Glutamatergic neuron (in vitro differentiated cells): ENCODE results near the gene KHSRP. TPM values are rescaled to one million over a fixed set of nuclear protein-coding genes. Genes with fewer than 3 reads are reported as not detected.

Experiments used
- DNase-seq: peaks from one replicate; pipeline ENCODE4 v3.0.0; 2022
- H3K27ac Mint-ChIP-seq: one replicate; pipeline ENCODE4 v1.8.0; 2020; ENCODE audit warnings: mild to moderate bottlenecking, mixed read lengths, inconsistent platforms; ENCODE audit not compliant: unreplicated experiment
- H3K27me3 Mint-ChIP-seq: one replicate; pipeline ENCODE4 v1.8.0; 2020; ENCODE audit warnings: mild to moderate bottlenecking, moderate library complexity, mixed read lengths, inconsistent platforms; ENCODE audit not compliant: unreplicated experiment
- H3K36me3 Mint-ChIP-seq: one replicate; pipeline ENCODE4 v1.8.0; 2020; ENCODE audit warnings: mild to moderate bottlenecking, mixed read lengths, inconsistent platforms; ENCODE audit not compliant: unreplicated experiment
- H3K4me1 Mint-ChIP-seq: one replicate; pipeline ENCODE4 v1.8.0; 2020; ENCODE audit warnings: mild to moderate bottlenecking, low read depth, mixed read lengths, inconsistent platforms; ENCODE audit not compliant: unreplicated experiment
- H3K4me3 Mint-ChIP-seq: one replicate; pipeline ENCODE4 v1.8.0; 2020; ENCODE audit warnings: mild to moderate bottlenecking, mixed read lengths, inconsistent platforms; ENCODE audit not compliant: unreplicated experiment
- H3K9me3 Mint-ChIP-seq: one replicate; pipeline ENCODE4 v1.8.0; 2020; ENCODE audit warnings: mild to moderate bottlenecking, moderate library complexity, mixed read lengths, inconsistent platforms; ENCODE audit not compliant: unreplicated experiment
- CTCF ChIP-seq: fragments of 200-600 bp; sonication (generic); IDR thresholded peaks from one replicate; pipeline ENCODE4 v1.5.0; 2021; ENCODE audit not compliant: partially characterized antibody, unreplicated experiment
- total RNA-seq: library from RNA; stranded (reverse); fragmentation: NEBNext Ultra II Directional; extraction: Animal tissue kit (Norgen Biotek cat#: 25700); gene quantifications from one replicate; pipeline ENCODE4 v1.2.1, GENCODE V29; 2021; ENCODE audit not compliant: unreplicated experiment

KHSRP gene
- total RNA-seq, 1 donor from 2014 or later, result 318 TPM

- no peak overlapping the region for H3K27ac Mint-ChIP-seq
- peaks cover 2% of the 10 kb centered on the region for H3K4me1 Mint-ChIP-seq
- H3K27me3 Mint-ChIP-seq, result peaks cover 4% of the 10 kb centered on the region
- peaks cover 9% of the 10 kb centered on the region for H3K9me3 Mint-ChIP-seq
- no peak for TF ChIP-seq CTCF
- H3K4me3 Mint-ChIP-seq, result no peak overlapping the region
- DNase-seq, result no peak
- peaks cover 3% of the 10 kb centered on the region for H3K36me3 Mint-ChIP-seq
Measured at GRCh38 chr19:6374711-6375410, 49.8 kb downstream of the KHSRP start.

GRCh38 chr19:6374161-6374709 is 50.4 kb downstream of the KHSRP start:
- no peak for DNase-seq
- peaks cover 6% of the 10 kb centered on the region for H3K27me3 Mint-ChIP-seq
- peaks cover 2% of the 10 kb centered on the region for H3K4me1 Mint-ChIP-seq
- H3K9me3 Mint-ChIP-seq, result peaks cover 9% of the 10 kb centered on the region
- H3K36me3 Mint-ChIP-seq, result no peaks in the 10 kb centered on the region
- no peak for TF ChIP-seq CTCF
- H3K27ac Mint-ChIP-seq, result no peak overlapping the region
- H3K4me3 Mint-ChIP-seq, result peak overlapping the region; percentile 88

- Mint-ChIP-seq H3K9me3 (peaks cover 9% of the 10 kb centered on the region), H3K36me3 (no peaks in the 10 kb centered on the region), H3K4me1 (peaks cover 2% of the 10 kb centered on the region), H3K27ac (peak overlapping the region; percentile 69), H3K27me3 (peaks cover 6% of the 10 kb centered on the region), H3K4me3 (peak overlapping the region; percentile 88)
- no peak for DNase-seq
- no peak for TF ChIP-seq CTCF
Measured at GRCh38 chr19:6373813-6374108, 50.9 kb downstream of the KHSRP start.

- H3K9me3 Mint-ChIP-seq, result peaks cover 9% of the 10 kb centered on the region
- DNase-seq, result peak; percentile 99
- peaks cover 2% of the 10 kb centered on the region for H3K4me1 Mint-ChIP-seq
- H3K27ac Mint-ChIP-seq, result peak overlapping the region; percentile 69
- peak overlapping the region; percentile 88 for H3K4me3 Mint-ChIP-seq
- no peak for TF ChIP-seq CTCF
- H3K27me3 Mint-ChIP-seq, result peaks cover 6% of the 10 kb centered on the region
- H3K36me3 Mint-ChIP-seq, result no peaks in the 10 kb centered on the region
Measured at GRCh38 chr19:6373096-6373812, 51.4 kb downstream of the KHSRP start.

GRCh38 chr19:6372594-6373095 is 52.0 kb downstream of the KHSRP start, which contains the start of gene ALKBH7:
Gene ALKBH7, plus strand, starts transcription at chr19:6372794. Its CDS starts 27 bp downstream, at chr19:6372821.
- peaks cover 9% of the 10 kb centered on the region for H3K9me3 Mint-ChIP-seq
- peak within 1 kb of the TSS; percentile 88 for H3K4me3 Mint-ChIP-seq

More at GRCh38 chr19:6372594-6373095, 52.0 kb downstream of the KHSRP start, which contains the start of gene ALKBH7:
- TF ChIP-seq CTCF, result no peak
- Mint-ChIP-seq H3K36me3 (no peaks in the 10 kb centered on the region), H3K4me1 (peaks cover 2% of the 10 kb centered on the region), H3K27me3 (peaks cover 6% of the 10 kb centered on the region), H3K27ac (peak within 1 kb of the TSS; percentile 88)
- peak; percentile 94 for DNase-seq
